Osteoblast (primary cell): ENCODE measurements around the gene TMEM128. TPM values are rescaled to one million over a fixed set of nuclear protein-coding genes. Genes with fewer than 3 reads are reported as not detected.
"Not testable (repeated sequence)": the region's sequence is repeated elsewhere in the genome, so short reads cannot be mapped to it uniquely, and the experiment has no call there.

Experiments
- DNase-seq: peaks from one replicate; pipeline ENCODE4 v3.0.0; 2011; ENCODE audit warnings: low spot score, mixed read lengths; ENCODE audit not compliant: insufficient read length; ENCODE audit errors: missing footprints
- H2AFZ ChIP-seq: 2 replicates; pipeline ENCODE4 v1.6.0; 2011; ENCODE audit warnings: mild to moderate bottlenecking, low read length
- H3K27ac ChIP-seq: 2 replicates; pipeline ENCODE4 v1.5.1; 2011; ENCODE audit warnings: mild to moderate bottlenecking, low read depth, low read length, moderate library complexity
- H3K27me3 ChIP-seq: 2 replicates; pipeline ENCODE4 v1.6.0; 2012; ENCODE audit warnings: mild to moderate bottlenecking, control low read depth, inconsistent platforms, low read length, moderate library complexity; ENCODE audit not compliant: insufficient read depth
- H3K36me3 ChIP-seq: 2 replicates; pipeline ENCODE4 v1.5.1; 2011; ENCODE audit warnings: mild to moderate bottlenecking, low read length, control low read depth, moderate library complexity; ENCODE audit not compliant: insufficient read depth
- H3K4me1 ChIP-seq: 2 replicates; pipeline ENCODE4 v1.5.1; 2011; ENCODE audit warnings: mild to moderate bottlenecking, low read length, control low read depth, moderate library complexity; ENCODE audit not compliant: insufficient read depth
- H3K4me2 ChIP-seq: 2 replicates; pipeline ENCODE4 v1.6.0; 2011; ENCODE audit warnings: mild to moderate bottlenecking, low read length; ENCODE audit not compliant: insufficient read depth
- H3K4me3 ChIP-seq: fragments of 200-600 bp; sonication (generic); 3 replicates; pipeline ENCODE4 v1.5.1; 2012; ENCODE audit warnings: mild to moderate bottlenecking, low read length, inconsistent platforms; ENCODE audit not compliant: insufficient read depth
- H3K79me2 ChIP-seq: 2 replicates; pipeline ENCODE4 v1.6.0; 2012; ENCODE audit warnings: mild to moderate bottlenecking, low read length, control low read depth, inconsistent platforms; ENCODE audit not compliant: insufficient read depth
- H3K9me3 ChIP-seq: 2 replicates; pipeline ENCODE4 v1.5.1; 2011; ENCODE audit warnings: low read depth, low read length, control low read depth
- H4K20me1 ChIP-seq: 2 replicates; pipeline ENCODE4 v1.6.0; 2012; ENCODE audit warnings: mild to moderate bottlenecking, low read length, control low read depth; ENCODE audit not compliant: insufficient read depth
- CTCF ChIP-seq: IDR thresholded peaks from 2 replicates; pipeline ENCODE4 v1.5.1; 2011; ENCODE audit warnings: mild to moderate bottlenecking, low read depth, low read length, moderate library complexity; ENCODE audit errors: extremely low read depth
- total RNA-seq: library from RNA; depleted of rRNA; stranded (reverse); fragments of >200 nt; gene quantifications from 2 replicates; pipeline ENCODE4 v1.2.3, GENCODE V29; 2012

TMEM128 gene
- total RNA-seq, 1 donor: 21.7 TPM

GRCh38 chr4:4200624-4201023, 47.4 kb downstream of the TMEM128 start:
- no peak overlapping the region for H3K4me3 ChIP-seq
- H3K9me3 ChIP-seq: no peaks in the 10 kb centered on the region
- H3K27me3 ChIP-seq: peaks cover 2% of the 10 kb centered on the region
- H4K20me1 ChIP-seq: no peaks in the 10 kb centered on the region
- no peaks in the 10 kb centered on the region for H3K79me2 ChIP-seq
- H3K4me1 ChIP-seq: no peaks in the 10 kb centered on the region
- H3K4me2 ChIP-seq: no peak overlapping the region
- no peaks in the 10 kb centered on the region for H3K36me3 ChIP-seq
- H3K27ac ChIP-seq: no peak overlapping the region
- TF ChIP-seq CTCF: no peak
- H2AFZ ChIP-seq: no peak overlapping the region
- DNase-seq: no peak

- no peak overlapping the region for H3K4me2 ChIP-seq
- TF ChIP-seq CTCF: no peak
- no peak for DNase-seq
- no peak overlapping the region for H2AFZ ChIP-seq
- no peaks in the 10 kb centered on the region for H3K79me2 ChIP-seq
- no peak overlapping the region for H3K4me3 ChIP-seq
- no peaks in the 10 kb centered on the region for H3K4me1 ChIP-seq
- H4K20me1 ChIP-seq: no peaks in the 10 kb centered on the region
- H3K27ac ChIP-seq: no peak overlapping the region
- no peaks in the 10 kb centered on the region for H3K27me3 ChIP-seq
- no peaks in the 10 kb centered on the region for H3K9me3 ChIP-seq
- no peaks in the 10 kb centered on the region for H3K36me3 ChIP-seq
These were observed 52.7 kb downstream of the TMEM128 start for GRCh38 chr4:4195354-4195753.

- not testable (repeated sequence) for H2AFZ ChIP-seq, H3K4me1 ChIP-seq, H3K27ac ChIP-seq, H3K36me3 ChIP-seq, H3K79me2 ChIP-seq, H3K4me2 ChIP-seq, DNase-seq, H3K4me3 ChIP-seq, H4K20me1 ChIP-seq, H3K27me3 ChIP-seq, H3K9me3 ChIP-seq
These were observed 59.5 kb downstream of the TMEM128 start for GRCh38 chr4:4188557-4188956.

Other genes starting within 250 kb of the TMEM128 start
- not detected in 2 replicates for gene OTOP1, start 21.3 kb downstream of the TMEM128 start, total RNA-seq
- 3.5 and 4.0 TPM in 2 replicates for gene LYAR, start 41.9 kb upstream of the TMEM128 start, total RNA-seq
- gene ZBTB49, start 42.0 kb upstream of the TMEM128 start, total RNA-seq: 5.0 and 6.2 TPM in 2 replicates
- not detected in 2 replicates for gene NSG1, start 138.9 kb upstream of the TMEM128 start, total RNA-seq